Lung (tissue), 12 donors: ENCODE results near the gene SARDH. TPM values are rescaled to one million over a fixed set of nuclear protein-coding genes. Genes with fewer than 3 reads are reported as not detected.

Experiments
- ATAC-seq: fragments of 200-7000 bp; cut with Tn5 transposase; one replicate; pipeline ENCODE4 v1.9.1; 2020; ENCODE audit warnings: moderate number of reproducible peaks; ENCODE audit not compliant: insufficient read depth, low FRiP score
- DNase-seq, 3 donors: peaks; one replicate each; pipeline ENCODE4 v3.0.0-alpha.2; 2013 to 2017
- H3K27ac ChIP-seq, 2 donors: one replicate each; pipeline ENCODE4 v1.5.1; 2013; ENCODE audit warnings: mild to moderate bottlenecking in 2 of 2, moderate library complexity in 2 of 2, control low read depth in 1 of 2, inconsistent platforms in 1 of 2, low read depth in 1 of 2, low read length in 1 of 2
- H3K27me3 ChIP-seq, 3 donors: one replicate each; pipeline ENCODE4 v1.5.1; 2013; ENCODE audit warnings: low read length in 2 of 3; ENCODE audit not compliant: control insufficient read depth in 3 of 3, insufficient read depth in 3 of 3
- H3K36me3 ChIP-seq, 4 donors: one replicate each; pipeline ENCODE4 v1.5.1; 2013; ENCODE audit warnings: low read length in 4 of 4, mild to moderate bottlenecking in 1 of 4, moderate library complexity in 1 of 4; ENCODE audit not compliant: control insufficient read depth in 4 of 4, insufficient read depth in 4 of 4
- H3K4me1 ChIP-seq, 5 donors: one replicate each; pipeline ENCODE4 v1.5.1; 2013; ENCODE audit warnings: low read length in 5 of 5, mild to moderate bottlenecking in 2 of 5, moderate library complexity in 1 of 5; ENCODE audit not compliant: control insufficient read depth in 5 of 5, insufficient read depth in 5 of 5
- H3K4me3 ChIP-seq: one replicate; pipeline ENCODE4 v1.5.1; 2013; ENCODE audit warnings: mild to moderate bottlenecking, control low read depth, moderate library complexity
- H3K9ac ChIP-seq, 2 donors: one replicate each; pipeline ENCODE4 v1.5.1; 2013; ENCODE audit warnings: low read length in 2 of 2, control low read depth in 1 of 2; ENCODE audit not compliant: insufficient read depth in 1 of 2
- H3K9me3 ChIP-seq, 4 donors: one replicate each; pipeline ENCODE4 v1.5.1; 2013; ENCODE audit warnings: low read length in 3 of 4, mild to moderate bottlenecking in 1 of 4, moderate library complexity in 1 of 4; ENCODE audit not compliant: control insufficient read depth in 4 of 4, insufficient read depth in 3 of 4
- CTCF ChIP-seq: IDR thresholded peaks from 2 replicates; pipeline ENCODE4 v1.5.1; 2012; ENCODE audit warnings: mild to moderate bottlenecking; ENCODE audit errors: control extremely low read depth, extremely low read depth
- WGBS, 2 donors: extraction: QIAGEN DNeasy Blood & Tissue Kit; methylation state at CpG; one replicate each; pipeline ENCODE4 v1.1.7; 2013; 5-methylcytosine and 5-hydroxymethylcytosine counted together
- polyA plus RNA-seq, 2 donors: library from polyadenylated mRNA; stranded (reverse); fragments of 200-250 nt; gene quantifications; one replicate each; pipeline ENCODE4 v1.2.1, GENCODE V29; 2013
- total RNA-seq, 2 donors: library from RNA; depleted of rRNA in 1 of 2; stranded (reverse); fragments of >200 nt in 1 of 2; gene quantifications; one replicate each; pipeline ENCODE4 v1.2.1, GENCODE V29; 2014 to 2021
- donor health status: control.
- donor health status: control.
- donor health status: Bipolar disorder and iron deficiency.
- donor health status: healthy.
- donor health status: DM: yes; HTN: yes; CAD: no.

SARDH gene
- total and polyA plus RNA-seq, 4 donors = 1.8 to 8.4 (median 4.7) TPM

- Histone ChIP-seq H3K9ac (no peak overlapping the region), H3K4me1 (peaks cover 0 to 6% (median 0%) of the 10 kb centered on the region in 5 donors), H3K27me3 (no peaks in the 10 kb centered on the region), H3K27ac (no peak overlapping the region), H3K9me3 (no peaks in the 10 kb centered on the region), H3K4me3 (no peak overlapping the region), H3K36me3 (no peaks in the 10 kb centered on the region)
- WGBS, 2 donors = 86% methylated on average over 13 of the region's 13 CpGs
- ATAC-seq (no peak), DNase-seq (no peak)
- TF ChIP-seq CTCF = no peak
Observed at GRCh38 chr9:133640580-133641395, 97.4 kb downstream of the SARDH start.

GRCh38 chr9:133640160-133640559 lies 98.0 kb downstream of the SARDH start:
- no peaks in the 10 kb centered on the region for H3K36me3 ChIP-seq
- ATAC-seq (no peak), DNase-seq (no peak)
- no peak overlapping the region for H3K4me3 ChIP-seq
- no peak overlapping the region for H3K27ac ChIP-seq
- H3K9me3 ChIP-seq = no peaks in the 10 kb centered on the region
- H3K4me1 ChIP-seq = peaks cover 0 to 8% (median 0%) of the 10 kb centered on the region in 5 donors
- WGBS, 2 donors = 88 to 94% methylated on average over 7 of the region's 7 CpGs
- H3K9ac ChIP-seq = no peak overlapping the region
- TF ChIP-seq CTCF = no peak
- H3K27me3 ChIP-seq = no peaks in the 10 kb centered on the region

- WGBS, 2 donors = 90 to 95% methylated on average over 8 of the region's 8 CpGs
- no peak for TF ChIP-seq CTCF
- DNase-seq (no peak), ATAC-seq (no peak)
- Histone ChIP-seq H3K27ac (no peak overlapping the region), H3K4me1 (peaks cover 0 to 13% (median 4%) of the 10 kb centered on the region in 5 donors), H3K9ac (no peak overlapping the region), H3K36me3 (no peaks in the 10 kb centered on the region), H3K4me3 (no peak overlapping the region), H3K27me3 (no peaks in the 10 kb centered on the region), H3K9me3 (no peaks in the 10 kb centered on the region)
Observed at GRCh38 chr9:133639613-133640012, 98.5 kb downstream of the SARDH start.
